Panc1 (cell line): Measurements from ENCODE around the gene VAC14.

Experiments used
- POLR2AphosphoS5 ChIP-seq: IDR thresholded peaks from 2 replicates; pipeline ENCODE4 v1.6.1; 2012; ENCODE audit warnings: mild to moderate bottlenecking, low read depth, low read length, moderate library complexity
- SIN3A ChIP-seq: IDR thresholded peaks from 2 replicates; pipeline ENCODE4 v1.6.1; 2012; ENCODE audit warnings: low read depth, mild to moderate bottlenecking, low read length, moderate library complexity, borderline replicate concordance; ENCODE audit not compliant: insufficient read depth
- TF ChIP-seq, protein P1 (sequence below): fragments of 450-650 bp; IDR thresholded peaks from 2 replicates; pipeline ENCODE4 v1.5.1; 2017; ENCODE audit warnings: mild to moderate bottlenecking
- TF ChIP-seq, protein P2 (sequence below), 2 experiments: IDR thresholded peaks; 2 replicates each; pipeline ENCODE4 v1.6.1; 2011 to 2012; ENCODE audit warnings: low read depth in 2 of 2, control low read depth in 1 of 2, low read length in 1 of 2, mild to moderate bottlenecking in 1 of 2, moderate library complexity in 1 of 2; ENCODE audit not compliant: insufficient read depth in 1 of 2

DNA sequence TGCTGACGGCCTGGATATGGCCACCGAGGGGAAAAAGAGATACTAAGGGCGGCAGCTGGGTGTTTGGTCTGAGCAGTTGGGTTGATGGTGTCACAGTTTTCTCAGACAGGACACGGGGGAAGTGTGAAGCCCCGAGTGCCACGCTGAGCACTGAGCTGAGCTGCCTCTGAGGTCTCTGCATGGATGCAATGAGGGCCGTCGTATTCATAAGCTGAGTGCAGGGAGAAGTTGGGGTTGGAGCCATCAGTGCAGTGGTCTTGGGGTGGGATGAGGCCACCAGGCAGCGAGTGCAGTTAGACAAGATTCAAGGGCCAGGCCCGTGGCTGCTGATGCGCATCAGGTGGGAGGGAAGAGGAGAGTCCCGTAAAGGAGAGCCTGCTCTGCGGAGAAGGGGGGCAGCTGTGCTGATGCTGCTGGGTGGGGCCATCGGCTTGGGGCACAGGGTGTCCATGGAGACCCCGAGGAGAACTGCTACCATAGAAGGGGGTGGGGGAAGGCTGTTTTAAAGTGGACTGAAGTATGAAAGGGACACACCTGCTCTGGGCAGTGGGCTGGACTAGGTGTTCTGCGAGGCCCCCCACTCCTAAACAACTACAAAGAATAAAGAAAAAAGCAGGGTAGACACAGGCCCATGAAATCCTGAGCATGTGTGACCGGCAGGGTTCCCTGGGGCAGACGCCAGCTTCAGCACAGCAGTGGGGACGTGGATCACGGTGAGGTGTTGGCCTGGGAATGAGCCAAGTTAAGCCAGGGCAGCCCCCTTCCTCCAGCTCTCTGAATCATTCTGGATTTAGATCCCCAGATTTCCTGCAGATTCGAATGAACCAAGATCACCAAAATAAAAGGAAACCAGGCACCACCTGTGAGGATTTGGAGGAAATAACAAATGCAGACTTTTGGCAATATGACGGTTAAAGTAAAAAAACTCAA, 134.9 kb downstream of the VAC14 start:
- TF ChIP-seq, protein P1, sequence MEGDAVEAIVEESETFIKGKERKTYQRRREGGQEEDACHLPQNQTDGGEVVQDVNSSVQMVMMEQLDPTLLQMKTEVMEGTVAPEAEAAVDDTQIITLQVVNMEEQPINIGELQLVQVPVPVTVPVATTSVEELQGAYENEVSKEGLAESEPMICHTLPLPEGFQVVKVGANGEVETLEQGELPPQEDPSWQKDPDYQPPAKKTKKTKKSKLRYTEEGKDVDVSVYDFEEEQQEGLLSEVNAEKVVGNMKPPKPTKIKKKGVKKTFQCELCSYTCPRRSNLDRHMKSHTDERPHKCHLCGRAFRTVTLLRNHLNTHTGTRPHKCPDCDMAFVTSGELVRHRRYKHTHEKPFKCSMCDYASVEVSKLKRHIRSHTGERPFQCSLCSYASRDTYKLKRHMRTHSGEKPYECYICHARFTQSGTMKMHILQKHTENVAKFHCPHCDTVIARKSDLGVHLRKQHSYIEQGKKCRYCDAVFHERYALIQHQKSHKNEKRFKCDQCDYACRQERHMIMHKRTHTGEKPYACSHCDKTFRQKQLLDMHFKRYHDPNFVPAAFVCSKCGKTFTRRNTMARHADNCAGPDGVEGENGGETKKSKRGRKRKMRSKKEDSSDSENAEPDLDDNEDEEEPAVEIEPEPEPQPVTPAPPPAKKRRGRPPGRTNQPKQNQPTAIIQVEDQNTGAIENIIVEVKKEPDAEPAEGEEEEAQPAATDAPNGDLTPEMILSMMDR = no peak
- TF ChIP-seq SIN3A (no peak), POLR2AphosphoS5 (no peak)
- TF ChIP-seq, protein P2, sequence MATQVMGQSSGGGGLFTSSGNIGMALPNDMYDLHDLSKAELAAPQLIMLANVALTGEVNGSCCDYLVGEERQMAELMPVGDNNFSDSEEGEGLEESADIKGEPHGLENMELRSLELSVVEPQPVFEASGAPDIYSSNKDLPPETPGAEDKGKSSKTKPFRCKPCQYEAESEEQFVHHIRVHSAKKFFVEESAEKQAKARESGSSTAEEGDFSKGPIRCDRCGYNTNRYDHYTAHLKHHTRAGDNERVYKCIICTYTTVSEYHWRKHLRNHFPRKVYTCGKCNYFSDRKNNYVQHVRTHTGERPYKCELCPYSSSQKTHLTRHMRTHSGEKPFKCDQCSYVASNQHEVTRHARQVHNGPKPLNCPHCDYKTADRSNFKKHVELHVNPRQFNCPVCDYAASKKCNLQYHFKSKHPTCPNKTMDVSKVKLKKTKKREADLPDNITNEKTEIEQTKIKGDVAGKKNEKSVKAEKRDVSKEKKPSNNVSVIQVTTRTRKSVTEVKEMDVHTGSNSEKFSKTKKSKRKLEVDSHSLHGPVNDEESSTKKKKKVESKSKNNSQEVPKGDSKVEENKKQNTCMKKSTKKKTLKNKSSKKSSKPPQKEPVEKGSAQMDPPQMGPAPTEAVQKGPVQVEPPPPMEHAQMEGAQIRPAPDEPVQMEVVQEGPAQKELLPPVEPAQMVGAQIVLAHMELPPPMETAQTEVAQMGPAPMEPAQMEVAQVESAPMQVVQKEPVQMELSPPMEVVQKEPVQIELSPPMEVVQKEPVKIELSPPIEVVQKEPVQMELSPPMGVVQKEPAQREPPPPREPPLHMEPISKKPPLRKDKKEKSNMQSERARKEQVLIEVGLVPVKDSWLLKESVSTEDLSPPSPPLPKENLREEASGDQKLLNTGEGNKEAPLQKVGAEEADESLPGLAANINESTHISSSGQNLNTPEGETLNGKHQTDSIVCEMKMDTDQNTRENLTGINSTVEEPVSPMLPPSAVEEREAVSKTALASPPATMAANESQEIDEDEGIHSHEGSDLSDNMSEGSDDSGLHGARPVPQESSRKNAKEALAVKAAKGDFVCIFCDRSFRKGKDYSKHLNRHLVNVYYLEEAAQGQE (IDR thresholded peaks at IDR 0.05; ENCODE audit: insufficient read depth in 1 of 2, low read depth in 2 of 2, low read length in 1 of 2) = no peak
